ENCODE data around the gene KCNK3.

Gene KCNK3

GRCh38 chr2:26754539-26754938 lies 62.0 kb downstream of the KCNK3 start:
- no peak for TF ChIP-seq GATA2 (IDR thresholded peaks at IDR 0.05; ENCODE audit: low read depth, low read length)
- no peak for TF ChIP-seq GATA3 (IDR thresholded peaks at IDR 0.05; ENCODE audit: low read depth, low read length)

GRCh38 chr2:26754972-26755670 lies 62.6 kb downstream of the KCNK3 start:
- no peak for TF ChIP-seq GATA3 (IDR thresholded peaks at IDR 0.05; ENCODE audit: low read depth, low read length)
- TF ChIP-seq GATA2 (IDR thresholded peaks at IDR 0.05; ENCODE audit: low read depth, low read length), result no peak

- no peak for TF ChIP-seq GATA2 (IDR thresholded peaks at IDR 0.05; ENCODE audit: low read depth, low read length)
- TF ChIP-seq GATA3 (IDR thresholded peaks at IDR 0.05; ENCODE audit: low read depth, low read length), result no peak
Observed at GRCh38 chr2:26756337-26756736, 63.8 kb downstream of the KCNK3 start.

- no peak for TF ChIP-seq GATA3 (IDR thresholded peaks at IDR 0.05; ENCODE audit: low read depth, low read length)
- no peak for TF ChIP-seq GATA2 (IDR thresholded peaks at IDR 0.05; ENCODE audit: low read depth, low read length)
Observed at GRCh38 chr2:26757873-26758789, 65.6 kb downstream of the KCNK3 start.

- TF ChIP-seq GATA3 (IDR thresholded peaks at IDR 0.05; ENCODE audit: low read depth, low read length), result no peak
- no peak for TF ChIP-seq GATA2 (IDR thresholded peaks at IDR 0.05; ENCODE audit: low read depth, low read length)
Observed at GRCh38 chr2:26758790-26759321, 66.3 kb downstream of the KCNK3 start.

- no peak for TF ChIP-seq GATA3 (IDR thresholded peaks at IDR 0.05; ENCODE audit: low read depth, low read length)
- TF ChIP-seq GATA2 (IDR thresholded peaks at IDR 0.05; ENCODE audit: low read depth, low read length), result no peak
Observed at GRCh38 chr2:26759845-26760244, 67.3 kb downstream of the KCNK3 start.

- TF ChIP-seq GATA3 (IDR thresholded peaks at IDR 0.05; ENCODE audit: low read depth, low read length) (no peak), GATA2 (IDR thresholded peaks at IDR 0.05; ENCODE audit: low read depth, low read length) (no peak)
Observed at GRCh38 chr2:26763019-26763418, 70.5 kb downstream of the KCNK3 start.

GRCh38 chr2:26764078-26764887 lies 71.8 kb downstream of the KCNK3 start, which contains the start of gene SLC35F6:
Gene SLC35F6, plus strand, starts transcription at chr2:26764284. Its CDS starts 66 bp downstream, at chr2:26764350.
- no peak for TF ChIP-seq GATA3 (IDR thresholded peaks at IDR 0.05; ENCODE audit: low read depth, low read length)
- TF ChIP-seq GATA2 (IDR thresholded peaks at IDR 0.05; ENCODE audit: low read depth, low read length), result no peak

GRCh38 chr2:26764906-26765305 lies 72.4 kb downstream of the KCNK3 start:
- no peak for TF ChIP-seq GATA3 (IDR thresholded peaks at IDR 0.05; ENCODE audit: low read depth, low read length)

- TF ChIP-seq GATA3 (IDR thresholded peaks at IDR 0.05; ENCODE audit: low read depth, low read length) (no peak), GATA2 (IDR thresholded peaks at IDR 0.05; ENCODE audit: low read depth, low read length) (no peak)
Observed at GRCh38 chr2:26765475-26766200, 73.1 kb downstream of the KCNK3 start.

- no peak for TF ChIP-seq GATA2 (IDR thresholded peaks at IDR 0.05; ENCODE audit: low read depth, low read length)
Observed at GRCh38 chr2:26767129-26767528, 74.6 kb downstream of the KCNK3 start.

GRCh38 chr2:26767894-26768487 lies 75.5 kb downstream of the KCNK3 start:
- TF ChIP-seq GATA3 (IDR thresholded peaks at IDR 0.05; ENCODE audit: low read depth, low read length) (no peak), GATA2 (IDR thresholded peaks at IDR 0.05; ENCODE audit: low read depth, low read length) (no peak)

- no peak for TF ChIP-seq GATA3 (IDR thresholded peaks at IDR 0.05; ENCODE audit: low read depth, low read length)
- TF ChIP-seq GATA2 (IDR thresholded peaks at IDR 0.05; ENCODE audit: low read depth, low read length), result no peak
Observed at GRCh38 chr2:26768759-26769088, 76.2 kb downstream of the KCNK3 start.

All from SH-SY5Y (cell line).